HAP-1 (cell line): ENCODE results near the gene GATA6.
A peak's percentile ranks its signal among the peaks of the same experiment; 100 is the strongest.

Source experiments
- DNase-seq, 2 experiments: peaks; one replicate each; pipeline ENCODE4 v3.0.0-alpha.2; 2016 to 2020; ENCODE audit warnings: low spot score in 2 of 2
- H3K27me3 ChIP-seq: fragments of 250-450 bp; sonication (Bioruptor Pico); 2 replicates; pipeline ENCODE4 v1.5.1; 2020; ENCODE audit warnings: low read depth, mild to moderate bottlenecking, moderate library complexity
- H3K36me3 ChIP-seq: fragments of 250-450 bp; sonication (Bioruptor Pico); replicated peaks from 2 replicates; pipeline ENCODE4 v1.5.1; 2020; ENCODE audit warnings: mild to moderate bottlenecking
- H3K4me1 ChIP-seq: fragments of 250-450 bp; sonication (Bioruptor Pico); 2 replicates; pipeline ENCODE4 v1.5.1; 2020; ENCODE audit warnings: mild to moderate bottlenecking
- H3K4me3 ChIP-seq: fragments of 250-450 bp; sonication (Bioruptor Pico); 2 replicates; pipeline ENCODE4 v1.5.1; 2020; ENCODE audit warnings: mild to moderate bottlenecking, moderate library complexity
- H3K9me3 ChIP-seq: fragments of 250-450 bp; sonication (Bioruptor Pico); 2 replicates; pipeline ENCODE4 v1.5.1; 2020; ENCODE audit warnings: mild to moderate bottlenecking, moderate library complexity
- in situ Hi-C: fragments of 300-500 bp; cut with MboI; formaldehyde crosslinking; loops from 3 replicates; pipeline ENCODE4 v1.14.3; 2020; ENCODE audit warnings: low sequenced_read_pairs, inconsistent platforms, mixed read lengths

GATA6 gene

GRCh38 chr18:22159014-22159413, 10.4 kb upstream of the GATA6 start:
- in situ Hi-C loops, result no loop called here
- H3K36me3 ChIP-seq, result no peaks in the 10 kb centered on the region
- no peak overlapping the region for H3K4me3 ChIP-seq
- peaks cover 23% of the 10 kb centered on the region for H3K27me3 ChIP-seq
- no peaks in the 10 kb centered on the region for H3K4me1 ChIP-seq
- no peak for DNase-seq
- H3K9me3 ChIP-seq, result no peaks in the 10 kb centered on the region

- no peak for DNase-seq
- no peak overlapping the region for H3K4me3 ChIP-seq
- no peaks in the 10 kb centered on the region for H3K9me3 ChIP-seq
- H3K36me3 ChIP-seq, result no peaks in the 10 kb centered on the region
- peaks cover 27% of the 10 kb centered on the region for H3K27me3 ChIP-seq
- H3K4me1 ChIP-seq, result no peaks in the 10 kb centered on the region
- in situ Hi-C loops, result no loop called here
Measured at GRCh38 chr18:22161090-22161489, 8.3 kb upstream of the GATA6 start.

GRCh38 chr18:22163416-22164161, 5.8 kb upstream of the GATA6 start:
- in situ Hi-C loops, result no loop called here
- Histone ChIP-seq H3K27me3 (peaks cover 49% of the 10 kb centered on the region), H3K9me3 (no peaks in the 10 kb centered on the region), H3K4me1 (no peaks in the 10 kb centered on the region; the same call in 1 of the 2 replicates), H3K36me3 (no peaks in the 10 kb centered on the region), H3K4me3 (no peak overlapping the region)
- no peak for DNase-seq

DNA sequence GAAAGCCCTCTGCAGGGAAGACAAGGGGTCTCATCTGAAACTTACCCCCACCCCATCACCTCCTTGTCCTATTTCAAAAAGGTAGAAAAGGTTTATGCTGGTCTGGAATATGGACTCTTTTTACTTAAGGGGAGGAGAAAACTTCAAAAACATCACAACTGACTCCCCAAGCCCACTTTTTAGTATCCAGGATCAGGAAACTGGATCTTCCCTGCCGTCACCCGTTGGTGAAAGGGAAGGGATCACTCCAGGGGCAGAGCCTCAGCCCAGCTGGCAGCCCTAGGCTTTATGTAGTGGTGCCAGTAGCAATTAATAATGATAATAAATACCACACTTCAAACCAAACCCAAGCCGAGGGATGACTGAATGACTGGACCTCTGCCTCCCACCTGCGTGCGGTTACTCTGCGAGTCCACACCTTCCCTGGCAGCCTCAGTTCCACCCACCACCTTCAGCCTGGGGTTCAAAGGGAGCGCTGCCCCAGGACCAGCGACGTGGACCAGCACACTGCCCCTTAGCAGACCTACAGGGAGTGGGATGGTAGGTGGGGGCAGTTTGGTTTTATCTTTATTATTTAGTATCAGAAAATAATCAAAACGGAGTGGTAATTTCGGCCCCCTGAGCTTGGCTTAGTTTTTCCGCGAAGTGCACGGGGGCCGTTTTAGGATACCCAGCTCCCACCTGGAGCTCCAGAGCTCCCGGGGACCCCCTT, 4.9 kb upstream of the GATA6 start:
- Histone ChIP-seq H3K36me3 (no peaks in the 10 kb centered on the region), H3K4me1 (no peaks in the 10 kb centered on the region; the same call in 1 of the 2 replicates), H3K27me3 (peaks cover 49% of the 10 kb centered on the region), H3K9me3 (no peaks in the 10 kb centered on the region), H3K4me3 (no peak overlapping the region)
- no peak for DNase-seq
- in situ Hi-C loops, result no loop called here

DNA sequence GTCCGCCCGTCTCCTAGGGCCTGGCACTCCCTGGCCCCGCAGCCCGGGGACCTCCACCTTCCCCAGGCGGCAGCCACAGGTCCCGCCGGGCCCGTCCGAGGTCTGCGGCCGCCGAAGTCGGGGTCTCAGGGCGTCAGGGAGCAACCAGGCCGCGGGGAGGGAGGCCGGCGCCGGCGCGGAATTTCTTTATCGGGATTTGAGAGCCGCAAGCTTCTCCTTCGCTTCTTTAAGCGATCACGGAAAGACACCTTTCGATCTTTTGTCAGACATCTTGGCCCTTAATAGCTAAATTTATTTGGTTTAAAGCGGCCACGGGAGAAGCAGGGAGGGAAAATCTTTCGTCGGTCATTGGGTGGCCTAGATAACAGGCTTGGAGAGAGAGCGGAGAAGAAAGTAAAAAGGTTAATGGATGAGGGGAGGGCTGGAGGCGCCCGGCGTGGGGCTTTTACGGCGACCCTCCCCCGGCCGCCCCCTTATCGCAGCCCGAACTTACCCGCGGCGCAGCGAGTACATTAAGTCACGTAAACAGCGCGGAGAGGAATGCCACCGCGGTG, 4.3 kb upstream of the GATA6 start:
- in situ Hi-C loops, result no loop called here
- no peak for DNase-seq
- Histone ChIP-seq H3K27me3 (peaks cover 49% of the 10 kb centered on the region), H3K36me3 (no peaks in the 10 kb centered on the region), H3K4me3 (no peak overlapping the region), H3K4me1 (no peaks in the 10 kb centered on the region; the same call in 1 of the 2 replicates), H3K9me3 (no peaks in the 10 kb centered on the region)

GRCh38 chr18:22165603-22166068, 3.8 kb upstream of the GATA6 start:
- in situ Hi-C loops, result no loop called here
- no peaks in the 10 kb centered on the region for H3K9me3 ChIP-seq
- no peak for DNase-seq
- peaks cover 49% of the 10 kb centered on the region for H3K27me3 ChIP-seq
- H3K36me3 ChIP-seq, result no peaks in the 10 kb centered on the region
- H3K4me3 ChIP-seq, result no peak overlapping the region
- H3K4me1 ChIP-seq, result no peaks in the 10 kb centered on the region; the same call in 1 of the 2 replicates

GRCh38 chr18:22166069-22166950, 3.1 kb upstream of the GATA6 start:
- Histone ChIP-seq H3K4me3 (no peak overlapping the region), H3K27me3 (peaks cover 49% of the 10 kb centered on the region), H3K4me1 (no peaks in the 10 kb centered on the region; the same call in 1 of the 2 replicates), H3K36me3 (no peaks in the 10 kb centered on the region), H3K9me3 (no peaks in the 10 kb centered on the region)
- in situ Hi-C loops, result no loop called here
- no peak for DNase-seq

- H3K4me3 ChIP-seq, result no peak overlapping the region
Measured at GRCh38 chr18:22167091-22167470, 2.3 kb upstream of the GATA6 start.

DNA sequence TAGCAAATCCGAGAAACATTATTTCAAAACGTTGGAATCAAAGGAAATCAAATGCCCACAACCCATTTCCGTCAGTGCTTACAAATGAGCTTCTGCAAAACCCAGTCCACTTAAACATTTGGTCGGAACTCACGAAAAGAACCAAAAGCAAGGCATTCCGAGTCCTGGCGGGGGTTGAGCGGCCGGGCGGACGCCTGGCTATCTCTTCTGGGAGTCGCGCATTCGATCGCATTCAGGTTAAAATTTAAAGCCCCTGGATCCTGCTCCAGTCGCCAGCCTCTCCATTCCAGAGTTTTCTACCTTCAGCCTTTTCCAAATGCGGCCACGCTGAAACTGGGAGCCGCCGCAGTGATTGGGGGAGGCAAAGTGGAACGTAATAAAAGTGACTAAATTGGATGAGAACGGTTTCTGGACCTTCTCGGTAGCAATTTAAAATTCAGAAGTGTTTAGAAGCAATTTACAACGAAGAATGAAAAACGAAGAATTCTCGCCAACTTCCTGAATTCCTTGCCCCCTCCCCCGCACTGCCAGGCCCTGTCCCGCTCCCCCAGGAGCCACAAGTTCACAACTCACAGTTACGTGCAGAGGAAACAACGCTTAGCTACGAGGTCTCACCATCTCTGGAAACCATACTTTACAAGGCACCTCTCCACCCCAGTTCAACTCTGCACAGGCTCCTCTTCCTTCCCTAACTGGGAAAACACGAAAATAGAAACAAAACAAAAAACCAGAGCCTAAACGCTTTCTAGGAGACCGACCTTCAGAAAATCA, 1.7 kb upstream of the GATA6 start:
- DNase-seq, result no peak
- H3K27me3 ChIP-seq, result peaks cover 39% of the 10 kb centered on the region
- H3K36me3 ChIP-seq, result no peaks in the 10 kb centered on the region
- in situ Hi-C loops, result no loop called here
- no peaks in the 10 kb centered on the region for H3K9me3 ChIP-seq
- no peak overlapping the region for H3K4me3 ChIP-seq
- no peaks in the 10 kb centered on the region; the same call in 1 of the 2 replicates for H3K4me1 ChIP-seq

More at GRCh38 chr18:22167091-22167470, 2.3 kb upstream of the GATA6 start:
- no peaks in the 10 kb centered on the region for H3K36me3 ChIP-seq
- H3K4me1 ChIP-seq, result no peaks in the 10 kb centered on the region; the same call in 1 of the 2 replicates
- no peak for DNase-seq
- H3K9me3 ChIP-seq, result no peaks in the 10 kb centered on the region
- in situ Hi-C loops, result no loop called here
- H3K27me3 ChIP-seq, result peaks cover 45% of the 10 kb centered on the region

GRCh38 chr18:22168360-22168921, 948 bp upstream of the GATA6 start:
- H3K9me3 ChIP-seq, result no peaks in the 10 kb centered on the region
- H3K27me3 ChIP-seq, result peaks cover 39% of the 10 kb centered on the region
- no peaks in the 10 kb centered on the region; the same call in 1 of the 2 replicates for H3K4me1 ChIP-seq
- no peaks in the 10 kb centered on the region for H3K36me3 ChIP-seq
- H3K4me3 ChIP-seq, result peak overlapping the region; percentile 47
- peak; percentile 47 to 50 for DNase-seq
- in situ Hi-C loops, result no loop called here

- no peaks in the 10 kb centered on the region; the same call in 1 of the 2 replicates for H3K4me1 ChIP-seq
- DNase-seq, result peak in 1 of 2 experiments; percentile 41
- in situ Hi-C loops, result no loop called here
- H3K9me3 ChIP-seq, result no peaks in the 10 kb centered on the region
- peak overlapping the region; percentile 47 for H3K4me3 ChIP-seq
- no peaks in the 10 kb centered on the region for H3K36me3 ChIP-seq
- peaks cover 26% of the 10 kb centered on the region for H3K27me3 ChIP-seq
Measured at GRCh38 chr18:22169889-22170420, 566 bp downstream of the GATA6 start.
